Measurements from ENCODE around the gene HSD3B7.

The HSD3B7 gene

GRCh38 chr16:31023252-31023602, 38.2 kb downstream of the HSD3B7 start:
- DNase-seq (ENCODE audit: low read depth, low spot score) = no peak

DNA sequence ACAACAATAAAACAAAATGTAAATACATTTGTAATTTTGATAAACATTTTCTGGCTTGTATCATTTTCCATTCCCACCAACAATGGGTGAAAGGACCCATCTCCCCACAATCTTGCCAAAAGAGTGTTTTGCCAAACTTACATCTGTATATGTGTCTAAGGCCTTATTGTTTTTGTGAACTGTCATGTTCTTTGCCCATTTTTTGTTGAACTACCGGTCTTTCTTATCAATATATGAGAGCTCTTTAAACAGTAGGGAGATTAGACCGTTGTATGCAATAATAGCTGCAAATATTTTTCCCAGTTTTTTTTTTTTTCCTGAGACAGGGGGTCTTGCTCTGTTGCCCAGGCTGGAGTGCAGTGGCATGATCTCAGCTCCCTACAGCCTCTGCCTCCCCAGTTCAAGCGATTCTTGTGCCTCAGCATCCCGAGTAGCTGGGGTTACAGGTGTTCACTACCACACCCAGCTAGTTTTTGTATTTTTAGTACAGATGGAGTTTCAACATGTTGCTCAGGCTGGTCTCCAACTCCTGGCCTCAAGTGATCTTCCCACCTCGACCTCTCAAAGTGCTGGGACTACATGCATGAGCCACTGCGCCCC, 38.7 kb downstream of the HSD3B7 start:
- DNase-seq (ENCODE audit: low read depth, low spot score) = no peak

- DNase-seq (ENCODE audit: low read depth, low spot score) = no peak
Measured at GRCh38 chr16:31025339-31025738, 40.3 kb downstream of the HSD3B7 start.

- DNase-seq (ENCODE audit: low read depth, low spot score) = no peak
Measured at GRCh38 chr16:31029272-31029671, 44.3 kb downstream of the HSD3B7 start.

- no peak for DNase-seq (ENCODE audit: low read depth, low spot score)
Measured at GRCh38 chr16:31031276-31031675, 46.3 kb downstream of the HSD3B7 start.

GRCh38 chr16:31032736-31033708, 48.0 kb downstream of the HSD3B7 start, which contains the start of gene STX4:
TSS of gene STX4 (plus strand) at chr16:31033558. CDS start at chr16:31033806, 248 bp downstream.
- DNase-seq (ENCODE audit: low read depth, low spot score) = peak; percentile 98

DNA sequence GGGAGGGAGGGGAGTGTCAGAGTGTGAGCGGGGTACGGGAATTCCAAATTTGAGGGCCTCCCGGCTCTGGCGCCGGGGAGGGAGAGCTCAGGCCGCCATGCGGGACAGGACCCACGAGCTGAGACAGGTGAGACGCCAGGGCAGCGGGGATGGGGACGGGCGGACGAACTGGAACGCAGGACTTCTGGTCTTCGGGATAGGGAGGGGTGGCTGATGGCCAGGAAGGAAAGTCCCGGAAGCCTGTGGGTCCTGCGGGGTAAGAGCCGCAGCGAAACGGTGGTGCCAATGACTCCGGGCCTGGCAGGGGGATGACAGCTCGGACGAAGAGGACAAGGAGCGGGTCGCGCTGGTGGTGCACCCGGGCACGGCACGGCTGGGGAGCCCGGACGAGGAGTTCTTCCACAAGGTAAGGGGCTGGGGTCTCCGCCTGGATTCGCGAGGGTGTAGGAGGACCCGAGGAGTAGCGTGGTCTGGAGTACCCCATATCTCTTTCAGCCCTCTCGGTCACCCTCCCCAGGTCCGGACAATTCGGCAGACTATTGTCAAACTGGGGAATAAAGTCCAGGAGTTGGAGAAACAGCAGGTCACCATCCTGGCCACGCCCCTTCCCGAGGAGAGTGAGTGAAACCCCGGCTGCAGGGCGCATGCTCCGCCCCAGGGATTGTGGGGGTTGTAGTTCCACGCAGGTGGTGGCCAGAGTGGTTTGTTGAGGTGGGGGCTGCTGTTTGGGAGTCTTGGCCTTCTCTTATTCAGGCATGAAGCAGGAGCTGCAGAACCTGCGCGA, 48.9 kb downstream of the HSD3B7 start:
- peak; percentile 76 for DNase-seq (ENCODE audit: low read depth, low spot score)

DNA sequence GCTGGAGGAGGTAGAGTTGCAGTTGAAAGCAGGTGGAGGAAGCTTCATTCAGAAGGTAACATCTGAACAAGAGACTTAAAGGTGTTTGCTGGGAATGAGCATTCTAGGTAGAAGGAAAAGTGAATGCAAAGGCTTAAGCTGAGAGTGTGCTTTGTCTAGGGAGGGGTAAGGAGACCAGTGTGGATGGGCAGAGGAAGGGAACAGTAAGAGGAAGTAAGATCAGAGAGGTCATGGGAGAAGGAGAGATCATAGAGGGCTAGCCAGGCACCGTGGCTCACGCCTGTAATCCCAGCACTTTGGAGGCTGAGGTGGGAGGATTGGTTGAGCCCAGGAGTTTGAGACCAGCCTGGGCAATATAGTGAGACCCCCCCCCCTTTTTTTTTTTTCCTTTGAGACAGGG, 51.7 kb downstream of the HSD3B7 start:
- no peak for DNase-seq (ENCODE audit: low read depth, low spot score)
